ENCODE results near the gene GNB1.

DNA sequence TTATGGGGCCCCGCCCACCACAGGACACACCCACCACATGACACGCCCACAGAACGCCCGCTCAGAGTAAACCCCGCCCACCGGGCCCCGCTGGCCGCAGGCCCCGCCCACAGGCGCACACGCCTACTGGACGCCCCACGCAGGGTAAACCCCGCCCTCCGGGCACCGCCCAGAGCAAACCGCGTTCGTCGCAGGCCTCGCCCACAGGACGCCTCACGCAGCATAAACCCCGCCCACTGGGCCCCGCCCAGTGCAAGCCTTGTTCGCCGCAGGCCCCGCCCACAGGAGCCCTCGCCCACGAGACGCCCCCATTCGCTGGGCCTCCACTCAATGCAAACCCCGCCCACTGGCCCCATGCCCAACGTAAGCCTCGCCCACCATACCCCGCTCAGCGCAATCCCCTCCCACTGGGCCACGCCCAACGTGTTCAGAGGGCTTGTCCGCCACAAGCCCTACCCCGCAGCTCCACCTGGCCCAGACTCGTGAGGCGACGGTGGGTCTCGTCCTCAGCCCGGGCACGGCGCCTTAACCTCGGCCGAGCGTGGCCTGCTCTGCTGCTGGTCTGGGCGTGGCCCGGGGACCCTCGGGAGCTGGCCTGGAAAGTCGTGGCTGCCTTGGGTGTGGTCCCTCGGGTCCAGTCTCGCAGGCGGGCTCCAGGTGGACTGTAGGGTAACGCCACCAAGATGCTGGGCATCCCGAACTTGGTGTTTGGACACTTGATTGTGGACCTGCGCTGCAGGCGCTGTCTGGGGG, 28.6 kb upstream of the GNB1 start:
- TF ChIP-seq, protein P1, sequence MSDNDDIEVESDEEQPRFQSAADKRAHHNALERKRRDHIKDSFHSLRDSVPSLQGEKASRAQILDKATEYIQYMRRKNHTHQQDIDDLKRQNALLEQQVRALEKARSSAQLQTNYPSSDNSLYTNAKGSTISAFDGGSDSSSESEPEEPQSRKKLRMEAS (IDR thresholded peaks at IDR 0.05; ENCODE audit: low read depth): no peak
- TF ChIP-seq SMC3 (IDR thresholded peaks at IDR 0.05; ENCODE audit: low read depth, low read length) (no peak), POLR2AphosphoS5 (IDR thresholded peaks at IDR 0.05; ENCODE audit: low read depth, low read length) (no peak), RFX5 (IDR thresholded peaks at IDR 0.05; ENCODE audit: low read length) (no peak), MXI1 (IDR thresholded peaks at IDR 0.05; ENCODE audit: low read depth, low read length) (no peak)
- TF ChIP-seq, protein P2, sequence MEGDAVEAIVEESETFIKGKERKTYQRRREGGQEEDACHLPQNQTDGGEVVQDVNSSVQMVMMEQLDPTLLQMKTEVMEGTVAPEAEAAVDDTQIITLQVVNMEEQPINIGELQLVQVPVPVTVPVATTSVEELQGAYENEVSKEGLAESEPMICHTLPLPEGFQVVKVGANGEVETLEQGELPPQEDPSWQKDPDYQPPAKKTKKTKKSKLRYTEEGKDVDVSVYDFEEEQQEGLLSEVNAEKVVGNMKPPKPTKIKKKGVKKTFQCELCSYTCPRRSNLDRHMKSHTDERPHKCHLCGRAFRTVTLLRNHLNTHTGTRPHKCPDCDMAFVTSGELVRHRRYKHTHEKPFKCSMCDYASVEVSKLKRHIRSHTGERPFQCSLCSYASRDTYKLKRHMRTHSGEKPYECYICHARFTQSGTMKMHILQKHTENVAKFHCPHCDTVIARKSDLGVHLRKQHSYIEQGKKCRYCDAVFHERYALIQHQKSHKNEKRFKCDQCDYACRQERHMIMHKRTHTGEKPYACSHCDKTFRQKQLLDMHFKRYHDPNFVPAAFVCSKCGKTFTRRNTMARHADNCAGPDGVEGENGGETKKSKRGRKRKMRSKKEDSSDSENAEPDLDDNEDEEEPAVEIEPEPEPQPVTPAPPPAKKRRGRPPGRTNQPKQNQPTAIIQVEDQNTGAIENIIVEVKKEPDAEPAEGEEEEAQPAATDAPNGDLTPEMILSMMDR (IDR thresholded peaks at IDR 0.05): no peak
